NCI-H1694 treated with DMSO at 0.1 percent for 48 hours (cell line): ENCODE measurements around the gene RCC1.
"Not testable (repeated sequence)": the region's sequence is repeated elsewhere in the genome, so short reads cannot be mapped to it uniquely, and the experiment has no call there.

ENCODE experiments used
- DNase-seq: peaks from one replicate; lab custom pipeline; 2025; lab: John Stamatoyannopoulos, UW

Gene RCC1

GRCh38 chr1:28510970-28511440 lies 5.2 kb downstream of the RCC1 start:
- no peak for DNase-seq

- no peak for DNase-seq
Measured at GRCh38 chr1:28512058-28512611, 6.3 kb downstream of the RCC1 start.

GRCh38 chr1:28514445-28514933 lies 8.6 kb downstream of the RCC1 start:
- not testable (repeated sequence) for DNase-seq

- DNase-seq = no peak
Measured at GRCh38 chr1:28516518-28516956, 10.7 kb downstream of the RCC1 start.

- no peak for DNase-seq
Measured at GRCh38 chr1:28517649-28517999, 11.8 kb downstream of the RCC1 start.

- DNase-seq = peak; percentile 73
Measured at GRCh38 chr1:28518000-28518744, 12.3 kb downstream of the RCC1 start.

GRCh38 chr1:28518745-28519341 lies 13.0 kb downstream of the RCC1 start:
- no peak for DNase-seq

GRCh38 chr1:28519946-28520725 lies 14.3 kb downstream of the RCC1 start:
- no peak for DNase-seq

GRCh38 chr1:28520796-28521195 lies 15.0 kb downstream of the RCC1 start:
- not testable (repeated sequence) for DNase-seq

- no peak for DNase-seq
Measured at GRCh38 chr1:28521502-28522164, 15.8 kb downstream of the RCC1 start.

GRCh38 chr1:28522537-28522936 lies 16.7 kb downstream of the RCC1 start:
- not testable (repeated sequence) for DNase-seq

GRCh38 chr1:28525002-28525642 lies 19.3 kb downstream of the RCC1 start:
- DNase-seq = not testable (repeated sequence)

GRCh38 chr1:28526886-28527285 lies 21.0 kb downstream of the RCC1 start:
- no peak for DNase-seq

GRCh38 chr1:28530456-28530855 lies 24.6 kb downstream of the RCC1 start:
- no peak for DNase-seq

- DNase-seq = no peak
Measured at GRCh38 chr1:28534671-28535070, 28.8 kb downstream of the RCC1 start.

GRCh38 chr1:28535180-28535579 lies 29.3 kb downstream of the RCC1 start:
- no peak for DNase-seq

- DNase-seq = peak; percentile 19
Measured at GRCh38 chr1:28537457-28538199, 31.8 kb downstream of the RCC1 start.

GRCh38 chr1:28538286-28538685 lies 32.4 kb downstream of the RCC1 start:
- DNase-seq = no peak

GRCh38 chr1:28540651-28541050 lies 34.8 kb downstream of the RCC1 start:
- no peak for DNase-seq

GRCh38 chr1:28541414-28542015 lies 35.7 kb downstream of the RCC1 start:
- DNase-seq = not testable (repeated sequence)
